AG10803 (cell line): Measurements from ENCODE around the gene NEBL.

Experiments
- DNase-seq: peaks from one replicate; pipeline ENCODE4 v3.0.0; 2010; ENCODE audit warnings: low read depth
- H3K4me3 ChIP-seq: 2 replicates; pipeline ENCODE4 v1.5.1; 2011; ENCODE audit warnings: mild to moderate bottlenecking, low read length, control low read depth
- CTCF ChIP-seq: conservative IDR thresholded peaks from 2 replicates; pipeline ENCODE4 v1.5.1; 2011; ENCODE audit warnings: mild to moderate bottlenecking, low read length, control low read depth, inconsistent platforms

NEBL gene

GRCh38 chr10:20920061-20920460 lies 22.9 kb upstream of the NEBL start:
- no peak for DNase-seq
- H3K4me3 ChIP-seq: no peak overlapping the region
- no peak for TF ChIP-seq CTCF

GRCh38 chr10:20919481-20919880 lies 22.4 kb upstream of the NEBL start:
- no peak for TF ChIP-seq CTCF
- H3K4me3 ChIP-seq: no peak overlapping the region
- DNase-seq: no peak

GRCh38 chr10:20916976-20917375 lies 19.9 kb upstream of the NEBL start:
- DNase-seq: no peak
- no peak for TF ChIP-seq CTCF
- no peak overlapping the region for H3K4me3 ChIP-seq

- no peak for DNase-seq
- no peak overlapping the region for H3K4me3 ChIP-seq
- no peak for TF ChIP-seq CTCF
Measured at GRCh38 chr10:20912969-20913368, 15.9 kb upstream of the NEBL start.

GRCh38 chr10:20911626-20912025 lies 14.5 kb upstream of the NEBL start:
- no peak for DNase-seq
- no peak for TF ChIP-seq CTCF
- no peak overlapping the region for H3K4me3 ChIP-seq

- TF ChIP-seq CTCF: no peak
- H3K4me3 ChIP-seq: no peak overlapping the region
- no peak for DNase-seq
Measured at GRCh38 chr10:20909801-20910200, 12.7 kb upstream of the NEBL start.

- no peak for TF ChIP-seq CTCF
- no peak overlapping the region for H3K4me3 ChIP-seq
- no peak for DNase-seq
Measured at GRCh38 chr10:20908391-20908790, 11.3 kb upstream of the NEBL start.
